Cardiac atrium fibroblast (primary cell): ENCODE measurements around the gene ADORA2B. TPM values are rescaled to one million over a fixed set of nuclear protein-coding genes. Genes with fewer than 3 reads are reported as not detected.

ENCODE experiments used
- total RNA-seq: library from RNA; depleted of rRNA; stranded (reverse); fragments of >200 nt; gene quantifications from 2 replicates; pipeline ENCODE4 v1.2.3, GENCODE V29; 2015

Gene ADORA2B
- total RNA-seq = 157 and 170 TPM in 2 replicates

DNA sequence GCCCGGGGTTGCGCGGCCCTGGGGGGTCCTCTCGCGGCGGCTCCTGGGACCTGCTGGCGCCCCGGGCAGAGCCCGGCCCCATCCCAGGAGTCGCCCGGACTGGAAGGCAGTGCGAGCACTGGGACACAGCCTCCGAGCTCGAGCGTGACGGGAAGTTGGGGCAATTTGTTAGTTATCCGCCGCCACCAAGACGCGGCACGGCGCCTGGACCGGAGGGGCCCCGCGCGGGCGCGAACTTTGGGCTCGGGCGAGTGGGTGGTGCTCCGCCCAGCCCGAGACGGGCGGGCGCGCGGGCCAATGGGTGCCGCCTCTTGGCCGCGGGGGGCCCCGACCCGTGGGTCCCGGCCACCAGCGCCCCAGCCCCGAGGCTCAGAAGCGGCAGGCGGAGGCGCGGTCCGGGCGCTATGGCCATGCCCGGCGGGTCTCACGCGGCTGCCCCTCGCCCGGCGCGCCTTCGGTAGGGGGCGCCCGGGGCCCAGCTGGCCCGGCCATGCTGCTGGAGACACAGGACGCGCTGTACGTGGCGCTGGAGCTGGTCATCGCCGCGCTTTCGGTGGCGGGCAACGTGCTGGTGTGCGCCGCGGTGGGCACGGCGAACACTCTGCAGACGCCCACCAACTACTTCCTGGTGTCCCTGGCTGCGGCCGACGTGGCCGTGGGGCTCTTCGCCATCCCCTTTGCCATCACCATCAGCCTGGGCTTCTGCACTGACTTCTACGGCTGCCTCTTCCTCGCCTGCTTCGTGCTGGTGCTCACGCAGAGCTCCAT is at the start of gene ADORA2B:
ADORA2B (plus strand) TSS at position 372 of the 768 bp plus-strand sequence; CDS start at position 491, 119 bp downstream.

DNA sequence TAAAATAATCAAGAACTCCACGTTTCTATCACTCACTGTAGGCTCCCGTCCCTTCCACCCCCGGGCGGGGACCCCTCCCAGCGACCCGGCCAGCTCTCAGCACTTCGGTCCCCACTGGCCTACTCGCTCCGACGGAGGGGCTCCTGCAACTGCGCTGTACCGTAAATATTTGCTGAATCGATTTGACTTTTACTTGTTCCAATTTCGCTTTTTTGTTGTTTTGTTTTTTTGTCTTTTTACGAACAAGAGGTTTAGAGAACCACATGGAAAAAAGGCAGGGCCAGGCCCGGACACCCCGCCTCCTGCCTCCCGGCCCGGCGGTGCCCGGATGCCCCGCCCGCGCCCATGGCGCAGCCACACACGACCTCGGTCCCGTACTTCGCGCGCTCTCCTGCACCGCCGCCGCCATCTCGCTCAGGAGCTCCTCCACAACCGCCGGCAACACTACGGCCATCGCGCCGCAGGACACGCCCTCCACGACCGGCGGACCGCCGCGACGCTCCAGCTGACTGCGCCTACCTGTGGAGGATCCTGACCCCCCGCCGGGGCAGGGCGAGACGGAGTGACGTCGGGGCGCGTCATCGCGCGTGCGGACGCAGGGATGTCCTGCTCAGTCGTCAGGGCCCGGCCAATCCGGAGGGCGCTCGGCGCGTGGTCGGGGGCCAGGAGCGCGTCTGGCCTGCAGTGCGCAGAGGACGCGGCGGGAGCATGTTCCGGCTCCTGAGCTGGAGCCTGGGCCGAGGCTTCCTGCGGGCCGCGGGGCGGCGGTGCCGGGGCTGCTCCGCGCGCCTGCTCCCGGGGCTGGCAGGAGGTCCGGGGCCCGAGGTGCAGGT is 54.4 kb downstream of the ADORA2B start, which contains the start of the genes TTC19 and ZSWIM7:
TTC19 (plus strand) TSS at position 684 of the 833 bp plus-strand sequence; CDS start at position 709, 25 bp downstream.
ZSWIM7 (minus strand) TSS at position 564 of the 833 bp plus-strand sequence; CDS start at position 454, 110 bp downstream.

Other genes starting within 250 kb of the ADORA2B start
- 20.7 and 21.5 TPM in 2 replicates for gene ZNF286A, start 245.4 kb upstream of the ADORA2B start, total RNA-seq
- not detected in 2 replicates for gene TBC1D26, start 212.8 kb upstream of the ADORA2B start, total RNA-seq
- 0.81 and 16.8 TPM in 2 replicates for gene ZSWIM7, start 54.6 kb downstream of the ADORA2B start, total RNA-seq
- 24.3 and 36.3 TPM in 2 replicates for gene TTC19, start 54.7 kb downstream of the ADORA2B start, total RNA-seq